GM19193 (cell line): Measurements from ENCODE around the gene NKAIN4.

Experiments used
- POLR2A ChIP-seq: IDR thresholded peaks from 4 replicates; pipeline ENCODE4 v1.6.1; 2011; ENCODE audit not compliant: insufficient read depth, insufficient read length; ENCODE audit errors: extremely low read depth

NKAIN4 gene

DNA sequence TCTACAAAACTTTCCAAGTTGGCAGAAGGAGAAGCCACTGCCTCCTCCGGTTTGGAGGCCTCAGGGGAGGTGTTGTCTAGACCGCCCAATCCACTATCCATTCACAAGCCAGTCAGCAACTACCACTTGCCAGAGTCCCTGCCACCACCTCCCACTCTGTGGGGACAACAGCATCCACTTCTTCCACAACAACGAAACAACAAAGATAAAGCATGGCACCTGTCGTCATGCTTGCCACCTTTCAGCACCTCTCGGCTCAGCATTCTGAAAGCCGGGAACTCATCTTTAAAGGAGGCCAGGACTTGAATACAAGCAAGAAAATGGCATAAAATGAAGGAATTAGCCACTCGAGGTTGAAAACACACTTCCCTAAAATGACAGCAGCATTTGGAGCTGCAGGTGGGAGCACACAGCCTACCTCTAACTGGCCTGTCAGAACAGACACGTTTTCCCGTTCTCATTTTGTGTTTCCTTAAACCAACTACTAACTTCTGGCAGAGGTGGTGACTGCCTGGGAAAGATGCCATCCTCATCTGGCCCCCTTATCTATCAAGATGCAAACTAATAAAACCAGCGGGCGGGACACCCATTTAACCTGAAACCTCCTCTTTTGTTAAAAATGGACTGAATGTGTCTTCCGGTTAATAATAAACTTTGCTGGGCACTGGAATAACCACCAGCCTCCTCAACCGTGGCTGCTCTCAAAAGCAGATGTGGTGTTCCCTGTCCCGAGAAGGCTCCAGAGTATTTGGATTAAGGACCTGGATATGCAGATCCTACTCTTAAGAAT is 60.1 kb downstream of the NKAIN4 start:
- no peak for TF ChIP-seq POLR2A

DNA sequence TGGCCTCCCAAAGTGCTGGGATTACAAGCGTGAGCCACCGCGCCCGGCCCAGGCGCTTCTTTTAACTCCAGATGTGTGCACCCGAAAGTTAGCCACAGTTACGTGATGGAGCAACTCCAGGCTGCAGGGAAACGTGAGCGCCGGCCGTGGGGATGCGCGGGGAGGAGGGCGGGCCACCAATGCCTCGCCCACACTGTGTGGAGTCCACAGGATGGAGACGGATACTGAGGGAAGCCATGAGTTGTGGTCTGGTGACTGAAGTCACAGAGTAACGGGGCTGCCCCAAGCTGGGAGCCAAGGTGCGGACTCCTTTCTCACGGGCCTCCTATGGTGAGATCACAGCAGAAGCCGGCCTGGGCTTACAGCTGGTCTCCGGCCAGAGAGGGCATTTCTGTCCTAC is 61.5 kb downstream of the NKAIN4 start:
- TF ChIP-seq POLR2A: no peak

- no peak for TF ChIP-seq POLR2A
Observed at GRCh38 chr20:63191400-63191799, 62.9 kb downstream of the NKAIN4 start.

GRCh38 chr20:63190828-63191227 is 63.4 kb downstream of the NKAIN4 start:
- no peak for TF ChIP-seq POLR2A
